NCI-H146 treated with DMSO at 0.1 percent for 48 hours (cell line): ENCODE measurements around the gene TMEM178B.
"Not testable (repeated sequence)": the region's sequence is repeated elsewhere in the genome, so short reads cannot be mapped to it uniquely, and the experiment has no call there.

Experiments
- DNase-seq: peaks from one replicate; lab custom pipeline; 2025; ENCODE audit not compliant: unreplicated experiment; lab: John Stamatoyannopoulos, UW

Gene TMEM178B

DNA sequence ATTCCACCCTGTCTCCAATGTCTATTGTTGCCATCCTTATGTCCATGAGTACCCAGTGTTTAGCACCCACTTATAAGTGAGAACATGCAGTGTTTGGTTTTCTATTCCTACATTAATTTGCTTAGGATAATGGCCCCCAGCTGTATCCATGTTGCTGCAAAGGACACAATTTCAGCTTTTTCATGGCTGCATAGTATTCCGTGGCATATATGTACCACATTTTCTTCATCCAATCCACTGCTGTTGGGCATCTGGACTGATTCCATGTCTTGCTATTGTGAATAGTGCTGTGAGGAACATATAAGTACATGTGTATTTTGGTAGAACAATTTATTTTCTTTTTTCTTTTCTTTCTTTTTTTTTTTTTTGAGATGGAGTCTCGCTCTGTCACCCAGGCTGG, 68.2 kb downstream of the TMEM178B start:
- DNase-seq, result no peak

- DNase-seq, result no peak
Measured at GRCh38 chr7:141144921-141145629, 71.2 kb downstream of the TMEM178B start.

GRCh38 chr7:141145630-141145982, 71.7 kb downstream of the TMEM178B start:
- DNase-seq, result no peak

DNA sequence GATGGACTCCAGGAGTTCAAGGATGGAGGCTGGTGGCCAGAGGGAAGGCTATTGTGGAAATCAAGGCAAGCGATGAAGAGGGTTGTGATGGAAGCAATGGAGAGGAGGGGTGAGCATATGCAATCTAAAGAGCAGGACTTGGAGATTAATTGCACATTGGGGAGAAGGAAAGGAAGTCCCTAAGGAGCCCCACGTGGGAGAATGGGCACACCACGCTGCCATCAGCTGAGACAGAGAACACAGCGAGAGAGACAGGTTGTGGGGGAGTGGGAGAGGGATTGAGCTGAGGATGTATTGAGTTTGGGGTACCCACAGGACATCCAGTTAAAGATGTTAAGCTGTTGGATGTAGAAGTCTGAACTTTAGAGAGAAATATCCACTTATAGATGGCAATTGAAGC, 73.6 kb downstream of the TMEM178B start:
- DNase-seq, result no peak

DNA sequence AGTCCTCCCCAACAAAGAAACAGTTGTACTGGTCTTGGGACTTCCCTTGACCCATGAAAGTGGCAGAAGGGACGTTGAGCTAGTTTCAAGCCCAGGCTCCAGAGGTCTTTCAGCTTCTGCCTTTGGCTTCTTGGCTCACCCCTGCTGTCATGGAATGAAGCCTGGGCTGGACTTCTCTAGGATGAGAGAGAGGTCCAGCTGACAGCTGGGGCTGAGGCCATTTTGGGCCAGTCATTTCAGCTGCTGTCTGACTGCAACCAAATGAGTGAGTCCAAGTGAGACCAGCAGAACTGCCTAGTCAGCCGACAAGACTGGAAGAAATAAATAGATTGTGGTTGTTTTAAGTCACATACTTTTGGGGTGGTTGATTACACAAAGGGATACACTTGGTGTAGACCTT, 76.6 kb downstream of the TMEM178B start:
- no peak for DNase-seq

GRCh38 chr7:141151746-141152145, 77.9 kb downstream of the TMEM178B start:
- no peak for DNase-seq

GRCh38 chr7:141153231-141153630, 79.4 kb downstream of the TMEM178B start:
- no peak for DNase-seq

DNA sequence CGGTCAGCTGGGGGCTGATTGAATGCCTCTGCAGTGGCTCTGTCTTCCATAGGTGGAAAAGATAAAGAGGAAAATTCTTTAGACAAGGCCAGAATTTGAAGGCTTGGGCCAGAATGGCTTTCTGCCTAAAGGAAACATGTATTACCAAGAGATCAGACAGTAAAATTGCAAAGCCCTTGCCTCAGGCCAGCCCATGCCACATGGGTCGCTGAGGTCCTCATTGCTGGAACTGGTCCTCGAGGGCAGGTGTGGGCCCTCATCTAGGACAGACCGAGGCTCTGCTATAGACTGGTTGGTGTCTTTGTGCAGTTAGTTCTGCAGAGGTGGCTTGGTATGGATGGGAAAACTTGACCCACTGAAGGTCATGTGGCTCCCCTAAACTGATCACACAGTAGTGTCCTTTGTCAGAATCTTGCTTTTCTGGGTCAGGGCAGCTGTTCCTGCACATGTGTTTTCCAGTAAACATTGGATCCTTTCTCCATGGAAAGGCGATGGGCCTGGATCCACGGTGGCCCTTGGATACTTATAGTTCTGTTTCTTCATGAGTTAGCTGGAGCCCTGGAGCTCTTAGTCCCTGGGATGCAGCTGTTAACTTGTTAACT, 80.4 kb downstream of the TMEM178B start:
- DNase-seq, result no peak

DNA sequence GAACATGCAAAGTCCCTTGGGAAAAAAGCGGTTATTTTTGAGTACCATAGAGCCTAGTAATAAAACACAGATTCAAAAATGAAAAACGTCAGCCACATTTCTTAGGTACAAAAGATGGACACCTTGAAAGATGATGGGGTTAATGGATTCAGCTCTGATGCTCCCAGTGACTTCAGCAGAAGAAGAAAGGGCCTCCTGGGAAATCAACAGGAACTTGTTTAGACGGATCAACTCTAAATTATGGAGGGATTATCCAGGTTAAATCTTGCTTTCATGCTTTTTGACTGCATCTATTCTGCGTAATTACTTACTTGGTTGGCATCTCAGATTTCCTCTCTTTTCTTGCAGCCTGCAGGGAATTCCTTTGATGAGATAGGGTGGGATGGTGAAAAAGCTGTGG, 82.5 kb downstream of the TMEM178B start:
- DNase-seq, result no peak

- no peak for DNase-seq
Measured at GRCh38 chr7:141157138-141157765, 83.4 kb downstream of the TMEM178B start.

GRCh38 chr7:141158561-141158960, 84.7 kb downstream of the TMEM178B start:
- DNase-seq, result no peak

DNA sequence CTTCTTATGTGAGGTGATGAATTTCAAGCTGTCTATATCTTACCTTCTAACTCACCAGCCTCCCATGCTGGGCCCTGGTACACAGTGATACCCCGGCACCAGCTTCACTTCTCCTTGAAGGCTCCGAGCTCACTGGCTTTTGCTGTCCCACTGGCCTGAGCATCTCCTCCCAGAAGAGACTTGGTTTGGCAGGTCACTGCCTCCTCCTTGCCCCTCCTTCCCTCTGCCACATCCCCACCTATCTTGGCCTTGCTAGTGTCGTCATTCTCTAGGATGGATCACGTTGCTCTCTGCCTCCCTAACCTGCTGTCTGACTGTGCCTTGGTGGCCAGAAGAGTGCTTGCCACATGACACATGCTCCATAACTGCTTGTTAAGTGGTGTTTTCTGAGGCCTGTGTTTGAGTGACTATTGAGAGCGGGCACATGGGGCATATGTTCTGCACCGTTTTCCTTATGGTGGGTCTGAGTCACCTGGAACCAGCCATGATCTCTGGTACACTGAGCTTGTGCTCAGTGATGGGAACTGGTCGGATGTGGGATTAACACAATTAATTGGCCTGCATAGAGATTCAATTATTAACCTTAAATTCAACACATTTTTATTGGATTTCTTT, 86.5 kb downstream of the TMEM178B start:
- no peak for DNase-seq

- no peak for DNase-seq
Measured at GRCh38 chr7:141161550-141162535, 88.0 kb downstream of the TMEM178B start.

- no peak for DNase-seq
Measured at GRCh38 chr7:141165521-141165920, 91.7 kb downstream of the TMEM178B start.

- no peak for DNase-seq
Measured at GRCh38 chr7:141166926-141167325, 93.1 kb downstream of the TMEM178B start.

DNA sequence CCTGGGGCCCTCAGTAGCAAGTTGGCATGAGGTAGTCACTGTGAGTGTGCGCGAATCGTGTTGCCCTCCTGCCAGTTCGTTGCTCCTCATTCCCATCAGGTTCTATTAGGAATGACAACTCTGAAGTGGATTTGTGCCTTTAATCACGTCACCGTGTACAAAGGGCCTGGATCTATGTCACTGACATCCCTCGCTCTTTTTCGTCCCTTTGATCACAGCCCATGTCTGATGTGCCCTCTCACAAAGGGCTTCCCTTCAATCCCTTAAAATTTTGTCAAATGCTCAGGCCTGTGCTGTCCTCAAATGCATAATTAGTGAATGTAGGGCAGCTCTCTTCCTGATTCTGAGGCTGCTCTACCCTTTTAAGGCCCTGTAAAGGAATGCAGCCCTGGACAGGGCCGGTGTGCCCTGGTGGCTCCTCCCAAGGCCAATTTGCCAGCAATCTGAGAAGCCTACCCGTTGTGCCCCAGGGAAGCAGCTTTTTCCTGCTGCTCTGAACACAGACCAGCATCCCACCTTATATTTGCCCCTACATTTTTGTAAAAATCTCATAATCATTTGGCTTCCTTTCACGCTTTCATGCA, 93.6 kb downstream of the TMEM178B start:
- DNase-seq, result no peak

GRCh38 chr7:141169157-141169556, 95.3 kb downstream of the TMEM178B start:
- not testable (repeated sequence) for DNase-seq

GRCh38 chr7:141175728-141176127, 101.9 kb downstream of the TMEM178B start:
- not testable (repeated sequence) for DNase-seq

- DNase-seq, result not testable (repeated sequence)
Measured at GRCh38 chr7:141177120-141177519, 103.3 kb downstream of the TMEM178B start.

DNA sequence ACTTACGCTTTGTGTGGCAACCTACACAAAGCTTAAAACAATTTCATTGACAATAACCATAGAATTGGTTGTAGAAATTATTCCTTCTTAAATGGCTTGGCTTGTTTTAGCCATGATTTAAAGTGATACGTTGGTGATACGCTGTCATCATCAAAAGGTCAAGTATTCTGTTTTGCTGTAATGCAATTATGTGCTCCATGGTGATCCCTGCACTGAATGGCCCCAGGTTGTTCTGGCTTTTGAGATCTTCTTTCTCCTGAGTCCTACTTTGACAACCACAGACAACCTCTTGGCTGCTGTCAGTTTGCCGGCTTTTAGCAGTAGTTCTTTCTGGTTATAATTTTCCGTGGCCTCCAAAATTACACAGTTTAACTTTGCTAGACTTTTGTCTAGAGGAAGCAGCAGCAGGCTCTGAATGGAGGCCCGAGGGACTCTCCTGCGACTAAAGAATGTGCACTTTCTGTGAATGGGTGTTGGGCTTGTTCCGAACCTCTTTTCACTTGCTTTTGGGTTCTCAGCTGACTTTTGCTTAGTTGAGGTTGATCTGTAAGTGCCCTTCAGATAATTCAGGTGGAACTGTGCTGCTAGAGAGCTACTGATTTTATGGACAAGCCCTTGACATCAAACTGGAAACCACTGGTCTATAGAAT, 104.7 kb downstream of the TMEM178B start:
- DNase-seq, result no peak
